GM12892 (cell line): ENCODE results near the gene PDZD2.

Experiments used
- DNase-seq: peaks from one replicate; pipeline ENCODE4 v3.0.0; 2011; ENCODE audit not compliant: insufficient read length
- FAIRE-seq: peaks from 2 replicates; lab custom pipeline; 2011; peaks lifted over from hg19 to GRCh38; lab: Jason Lieb, UNC
- POLR2A ChIP-seq: IDR thresholded peaks from 2 replicates; pipeline ENCODE4 v1.6.1; 2011; ENCODE audit warnings: low read depth, low read length, control low read depth
- POLR2AphosphoS5 ChIP-seq: IDR thresholded peaks from 2 replicates; pipeline ENCODE4 v1.6.1; 2011; ENCODE audit warnings: low read depth, low read length, control low read depth
- TAF1 ChIP-seq: IDR thresholded peaks from 2 replicates; pipeline ENCODE4 v1.6.1; 2011; ENCODE audit warnings: low read depth, mild to moderate bottlenecking, control low read depth, low read length, borderline replicate concordance

Gene PDZD2

DNA sequence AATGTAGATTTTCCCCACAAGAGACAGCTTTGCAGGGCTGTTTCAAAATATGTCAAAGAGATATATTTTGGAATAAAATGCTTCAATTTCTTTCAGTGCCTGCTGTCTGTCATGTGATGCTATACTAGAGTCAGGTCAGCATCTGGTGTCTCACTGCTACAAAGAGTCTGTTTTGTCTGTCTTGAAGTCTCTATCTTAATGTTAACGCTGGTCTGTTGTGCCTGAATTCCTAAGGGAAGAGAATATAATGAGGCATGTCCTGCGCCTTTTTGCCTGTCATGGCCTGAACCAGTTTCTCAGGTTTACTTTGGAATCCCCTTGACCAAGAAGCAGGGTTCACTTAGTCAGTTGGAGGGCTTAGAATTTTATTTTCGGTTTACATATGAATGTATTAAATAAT, 176.4 kb downstream of the PDZD2 start:
- no peak for DNase-seq
- no peak for TF ChIP-seq POLR2A
- TF ChIP-seq POLR2AphosphoS5 = no peak
- TF ChIP-seq TAF1 = no peak
- no peak for FAIRE-seq

DNA sequence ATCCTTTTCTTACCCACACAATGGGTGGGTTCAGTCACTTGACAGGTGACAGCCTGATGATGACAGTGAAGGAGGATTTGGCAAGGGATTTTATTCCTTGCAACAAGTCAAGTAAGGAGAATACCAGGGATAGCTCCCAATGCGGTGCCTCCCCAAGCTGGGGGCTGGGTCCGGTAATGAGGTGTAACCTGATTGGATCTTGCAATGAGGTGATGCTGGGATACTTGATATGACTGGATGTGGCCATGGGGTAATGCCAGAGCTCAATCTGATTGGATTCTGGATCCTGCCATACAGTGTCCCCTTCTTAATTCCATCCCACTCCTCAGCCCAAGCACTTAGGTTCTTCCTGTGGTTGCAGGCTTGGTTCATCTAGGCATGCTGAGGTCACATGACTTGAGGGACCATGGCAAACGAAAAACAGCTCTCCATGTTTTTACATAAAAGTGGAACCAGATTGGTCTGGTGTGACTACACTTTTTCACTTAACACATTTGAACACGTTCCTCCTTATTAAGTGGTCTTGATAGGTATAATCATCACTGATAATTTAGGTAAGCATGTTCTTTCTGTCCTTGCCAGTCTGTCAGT, 181.1 kb downstream of the PDZD2 start:
- no peak for DNase-seq
- FAIRE-seq = no peak
- TF ChIP-seq POLR2A = no peak

DNA sequence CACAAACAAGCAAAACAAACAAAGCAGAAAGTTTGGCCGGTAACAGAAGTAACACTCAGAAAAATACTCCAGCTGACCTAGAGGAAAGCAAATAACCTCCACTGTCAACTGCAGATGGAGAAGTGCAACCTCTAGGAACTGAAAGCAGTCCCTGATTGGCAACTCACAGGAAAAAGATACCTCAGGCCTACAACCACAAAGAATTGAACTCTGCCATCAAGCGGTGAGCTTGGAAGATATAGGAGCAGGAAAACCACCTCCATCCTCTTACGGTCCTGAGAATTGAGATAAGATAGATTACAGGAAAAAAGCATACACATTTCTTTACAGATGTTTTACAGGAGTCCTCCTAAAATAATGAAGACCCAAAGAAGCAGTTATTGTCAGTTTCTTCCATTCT, 184.5 kb downstream of the PDZD2 start:
- DNase-seq (no peak), FAIRE-seq (no peak)
- no peak for TF ChIP-seq TAF1
- TF ChIP-seq POLR2AphosphoS5 = no peak
- TF ChIP-seq POLR2A = no peak

DNA sequence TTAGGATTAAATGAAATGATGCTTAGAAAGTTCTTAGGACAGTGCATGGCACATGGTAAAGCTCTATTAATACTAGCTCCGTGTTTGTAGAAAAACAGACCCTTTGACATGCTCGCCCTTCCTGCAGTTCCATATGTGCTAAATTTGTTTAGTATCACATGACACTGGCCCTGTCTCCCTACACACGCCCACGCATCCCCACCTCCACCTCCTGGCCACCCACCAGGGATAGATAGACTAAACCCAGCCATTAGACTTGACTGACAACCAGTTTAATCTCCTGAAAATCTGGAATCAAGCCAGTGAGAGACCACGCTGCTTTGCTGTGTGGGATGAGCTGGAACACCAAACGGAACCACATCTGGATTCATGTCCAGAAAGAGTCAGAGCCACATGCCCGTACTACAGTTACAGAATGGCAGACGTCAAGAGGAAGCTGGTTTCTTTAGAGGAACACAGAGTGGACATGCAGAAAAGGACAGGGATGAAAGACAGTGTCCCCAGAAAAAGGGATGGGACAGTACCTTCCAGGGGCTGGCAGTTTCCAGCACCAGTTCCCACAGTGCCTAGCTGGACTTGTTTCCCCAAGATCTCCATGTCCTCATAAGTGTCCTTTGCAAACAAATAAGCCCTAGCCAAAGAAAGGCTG, 186.1 kb downstream of the PDZD2 start:
- FAIRE-seq (no peak), DNase-seq (no peak)
- TF ChIP-seq TAF1 (no peak), POLR2A (no peak), POLR2AphosphoS5 (no peak)

DNA sequence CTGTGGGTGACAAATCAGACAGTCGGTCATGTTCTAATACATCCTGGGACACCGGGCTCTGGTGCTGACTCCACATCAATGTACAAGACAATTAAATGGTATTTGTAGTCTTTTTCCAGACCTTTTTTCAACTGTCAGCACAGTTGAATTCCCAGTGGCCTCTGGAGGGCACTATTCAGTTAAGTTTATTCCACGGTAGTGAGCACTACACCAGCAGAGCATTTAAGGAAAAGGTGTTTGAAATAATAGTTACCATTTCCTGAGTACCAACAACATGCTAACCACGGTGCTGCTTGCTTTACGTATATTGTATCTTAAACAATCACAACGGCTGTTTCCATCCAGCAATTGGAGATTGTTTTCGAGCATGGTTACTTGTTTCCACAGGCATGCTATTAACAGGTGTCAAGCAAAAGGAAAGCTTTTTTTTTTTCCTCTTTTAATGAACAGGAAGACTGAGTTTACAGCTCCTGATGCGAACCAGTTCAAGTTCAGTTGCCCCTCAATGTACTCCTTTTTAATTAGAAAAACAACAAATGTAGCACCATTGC, 186.7 kb downstream of the PDZD2 start:
- TF ChIP-seq TAF1 (no peak), POLR2A (no peak), POLR2AphosphoS5 (no peak)
- FAIRE-seq (no peak), DNase-seq (no peak)

DNA sequence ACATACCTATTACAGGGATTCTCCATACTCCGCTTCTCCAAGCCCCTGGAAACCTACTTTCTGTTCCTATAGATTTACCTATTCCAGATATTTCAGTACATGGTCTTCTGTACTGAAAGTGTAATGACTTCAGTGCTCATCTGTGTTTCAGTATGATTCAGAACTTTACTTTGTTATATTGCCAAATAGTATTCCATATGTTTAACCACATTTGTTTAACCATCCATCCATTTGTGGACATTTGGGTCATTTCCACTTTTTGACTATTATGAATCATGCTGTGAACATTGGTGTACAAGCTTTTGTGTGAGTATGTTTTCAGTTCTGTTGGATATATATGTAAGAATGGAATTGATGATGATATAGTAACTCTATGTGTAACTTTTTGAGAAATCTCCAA, 188.9 kb downstream of the PDZD2 start:
- TF ChIP-seq POLR2AphosphoS5 (no peak), TAF1 (no peak), POLR2A (no peak)
- no peak for FAIRE-seq
- DNase-seq = no peak

DNA sequence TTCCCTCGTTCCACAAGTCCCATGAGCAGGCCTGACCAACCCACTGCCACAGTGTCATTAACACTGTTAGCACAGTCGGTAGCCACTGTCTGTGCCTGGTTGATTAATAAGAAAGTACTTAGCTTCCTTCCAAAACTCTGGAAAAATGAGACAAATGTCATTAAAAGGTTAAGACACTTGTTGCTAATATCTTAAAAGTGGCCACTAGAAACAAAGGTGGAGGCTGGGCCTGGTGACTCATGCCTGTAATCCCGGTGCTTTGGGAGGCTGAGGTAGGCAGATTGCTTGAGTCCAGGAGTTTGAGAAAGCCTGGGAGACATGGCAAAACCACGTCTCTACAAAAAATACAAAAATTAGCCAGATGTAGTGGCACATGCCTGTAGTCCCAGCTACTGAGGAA, 194.0 kb downstream of the PDZD2 start:
- DNase-seq (no peak), FAIRE-seq (no peak)
- TF ChIP-seq TAF1 (no peak), POLR2AphosphoS5 (no peak), POLR2A (no peak)

DNA sequence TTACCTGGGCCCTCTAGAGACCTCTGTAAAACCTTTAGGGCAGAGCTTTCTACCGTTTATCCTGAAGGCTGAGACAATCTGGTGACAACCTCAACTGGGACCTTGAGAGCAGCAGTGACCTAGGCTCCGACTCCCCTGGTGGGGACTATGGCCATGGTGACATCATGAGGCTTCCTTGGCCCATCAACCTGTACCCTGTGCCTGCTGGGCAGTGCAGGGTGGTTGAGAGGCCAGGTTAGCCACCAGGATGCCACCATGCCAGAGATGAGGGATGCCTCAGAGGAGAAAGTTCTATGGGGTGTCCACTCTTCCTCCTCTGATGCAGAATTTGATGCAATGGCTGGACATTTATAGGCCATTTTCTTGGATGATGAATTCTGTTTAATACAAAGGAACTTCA, 194.8 kb downstream of the PDZD2 start:
- FAIRE-seq (no peak), DNase-seq (no peak)
- no peak for TF ChIP-seq TAF1
- no peak for TF ChIP-seq POLR2AphosphoS5
- no peak for TF ChIP-seq POLR2A

DNA sequence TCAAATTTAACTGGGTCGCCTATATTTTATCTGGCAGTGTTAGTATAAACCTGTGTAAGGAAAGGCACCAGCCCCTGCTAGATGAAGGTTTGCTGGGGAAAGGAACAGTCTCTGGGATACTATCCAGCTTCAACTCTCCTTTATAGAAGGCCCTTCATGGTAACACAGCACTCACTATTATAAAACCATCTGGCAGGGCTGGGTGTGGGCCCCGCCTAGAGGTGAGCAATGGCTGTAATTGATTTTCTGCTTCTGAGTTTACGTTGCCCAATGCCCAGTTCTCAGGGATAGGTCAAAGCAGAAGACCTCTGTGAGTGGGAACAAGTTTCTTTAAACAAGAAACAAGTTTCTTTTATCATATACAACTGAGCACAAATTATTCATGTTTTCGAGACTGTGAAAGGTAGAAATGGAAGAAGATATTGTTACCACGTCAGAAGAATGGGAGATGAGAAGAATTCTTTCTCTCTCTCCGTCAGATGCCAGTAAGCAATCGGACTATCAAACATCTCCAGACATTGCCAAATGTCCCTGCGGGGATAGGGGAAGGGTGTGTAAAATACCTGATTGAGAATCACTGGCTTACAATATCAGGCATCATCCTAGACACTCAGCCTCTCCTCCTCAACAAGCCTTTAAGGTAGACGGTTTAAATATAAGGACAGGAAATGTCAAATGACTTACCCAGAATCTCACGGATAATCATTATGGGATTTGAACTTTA, 205.9 kb downstream of the PDZD2 start:
- TF ChIP-seq TAF1 (no peak), POLR2A (no peak), POLR2AphosphoS5 (no peak)
- FAIRE-seq (no peak), DNase-seq (no peak)

DNA sequence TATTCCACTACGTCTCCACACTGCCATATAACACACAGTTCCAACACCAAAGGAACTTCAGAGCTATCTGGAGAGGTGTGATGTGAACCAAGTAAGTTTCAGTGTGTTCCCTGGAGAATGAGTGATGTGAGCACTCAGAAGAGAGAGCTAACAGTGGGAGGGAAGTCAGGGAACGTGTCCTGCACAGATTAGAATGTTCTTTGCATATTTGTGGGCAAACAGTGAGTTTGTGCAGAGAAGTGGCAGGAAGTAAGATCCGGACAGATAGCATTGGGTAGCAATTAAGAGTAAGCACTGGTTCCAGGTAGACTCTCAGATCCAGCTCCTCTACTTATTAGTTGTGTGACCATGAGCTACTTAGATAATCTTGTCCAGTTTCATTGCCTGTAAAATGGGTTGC, 206.4 kb downstream of the PDZD2 start:
- TF ChIP-seq POLR2AphosphoS5 = no peak
- TF ChIP-seq POLR2A = no peak
- no peak for TF ChIP-seq TAF1
- DNase-seq (no peak), FAIRE-seq (no peak)

DNA sequence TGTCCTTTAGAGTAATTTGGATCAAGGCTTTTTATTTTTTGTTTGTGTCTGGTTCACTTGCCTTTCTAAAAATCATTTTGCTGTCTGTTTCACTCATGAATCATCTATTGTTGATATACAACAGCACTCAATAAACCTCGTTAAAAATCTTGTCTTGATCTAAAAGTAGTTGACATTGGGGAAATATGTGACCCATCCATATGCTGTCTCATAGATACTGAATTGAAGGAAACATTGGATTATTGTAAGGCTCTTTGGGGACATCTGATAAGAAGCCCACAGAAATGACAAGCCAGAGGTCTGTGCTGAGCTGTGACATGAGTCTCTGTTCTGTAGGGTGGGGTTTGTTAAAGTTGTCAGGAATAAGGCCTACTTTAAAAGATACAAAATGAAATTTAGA, 208.0 kb downstream of the PDZD2 start:
- FAIRE-seq (no peak), DNase-seq (no peak)
- TF ChIP-seq POLR2AphosphoS5 = no peak
- no peak for TF ChIP-seq POLR2A
- no peak for TF ChIP-seq TAF1

DNA sequence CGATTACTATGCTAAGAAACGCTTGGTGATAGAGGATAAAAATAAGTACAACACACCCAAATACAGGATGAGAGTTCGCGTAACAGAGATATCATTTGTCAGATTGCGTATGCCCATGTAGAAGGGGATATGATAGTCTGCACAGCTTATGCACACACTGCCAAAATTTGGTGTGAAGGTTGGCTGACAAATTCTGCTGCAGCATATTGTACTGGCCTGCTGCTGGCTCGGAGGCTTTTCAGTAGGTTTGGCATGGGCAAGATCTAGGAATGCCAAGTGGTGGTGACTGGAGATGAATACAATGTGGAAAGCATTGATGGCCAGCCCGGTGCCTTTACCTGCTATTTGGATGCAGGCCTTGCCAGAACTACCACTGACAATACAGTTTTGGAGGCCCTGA, 208.4 kb downstream of the PDZD2 start:
- TF ChIP-seq POLR2AphosphoS5 = no peak
- TF ChIP-seq POLR2A = no peak
- no peak for TF ChIP-seq TAF1
- DNase-seq (no peak), FAIRE-seq (no peak)
